Stimulated activated CD4-positive, alpha-beta T cell treated with anti-CD3 and anti-CD28 coated beads, TNF-alpha, amount 100 ng/mL, for 1 hour (primary cell): Measurements from ENCODE around the gene PHKA2.

Experiments
- DNase-seq, 3 donors: peaks; one replicate each; pipeline ENCODE4 v3.0.0-alpha.2; 2020; ENCODE audit warnings: low read depth in 3 of 3, low spot score in 1 of 3

PHKA2 gene

GRCh38 chrX:18889346-18890048 is 94.4 kb downstream of the PHKA2 start:
- no peak for DNase-seq

DNA sequence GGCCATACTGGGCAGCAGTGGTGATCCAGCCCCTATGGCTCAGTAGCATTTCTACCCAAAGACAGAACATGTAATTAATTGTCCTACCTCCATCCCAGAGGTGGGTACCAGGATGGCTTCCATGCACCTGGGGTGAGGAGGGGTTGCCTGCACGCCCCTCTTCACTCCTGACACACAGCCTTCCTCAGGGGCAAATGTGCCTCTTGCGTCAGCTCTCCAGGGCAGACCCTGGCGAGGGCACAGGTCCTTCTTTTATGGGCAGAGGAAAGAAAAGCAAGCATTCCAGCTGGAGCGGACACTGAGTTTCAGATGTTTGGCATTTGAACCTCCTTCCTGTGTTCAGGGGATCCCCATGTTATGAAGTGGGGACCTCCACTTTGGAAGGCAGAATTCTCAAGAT is 95.6 kb downstream of the PHKA2 start:
- no peak for DNase-seq

- no peak for DNase-seq
Observed at GRCh38 chrX:18887825-18888212, 96.1 kb downstream of the PHKA2 start.

GRCh38 chrX:18887177-18887824 is 96.6 kb downstream of the PHKA2 start:
- no peak for DNase-seq

DNA sequence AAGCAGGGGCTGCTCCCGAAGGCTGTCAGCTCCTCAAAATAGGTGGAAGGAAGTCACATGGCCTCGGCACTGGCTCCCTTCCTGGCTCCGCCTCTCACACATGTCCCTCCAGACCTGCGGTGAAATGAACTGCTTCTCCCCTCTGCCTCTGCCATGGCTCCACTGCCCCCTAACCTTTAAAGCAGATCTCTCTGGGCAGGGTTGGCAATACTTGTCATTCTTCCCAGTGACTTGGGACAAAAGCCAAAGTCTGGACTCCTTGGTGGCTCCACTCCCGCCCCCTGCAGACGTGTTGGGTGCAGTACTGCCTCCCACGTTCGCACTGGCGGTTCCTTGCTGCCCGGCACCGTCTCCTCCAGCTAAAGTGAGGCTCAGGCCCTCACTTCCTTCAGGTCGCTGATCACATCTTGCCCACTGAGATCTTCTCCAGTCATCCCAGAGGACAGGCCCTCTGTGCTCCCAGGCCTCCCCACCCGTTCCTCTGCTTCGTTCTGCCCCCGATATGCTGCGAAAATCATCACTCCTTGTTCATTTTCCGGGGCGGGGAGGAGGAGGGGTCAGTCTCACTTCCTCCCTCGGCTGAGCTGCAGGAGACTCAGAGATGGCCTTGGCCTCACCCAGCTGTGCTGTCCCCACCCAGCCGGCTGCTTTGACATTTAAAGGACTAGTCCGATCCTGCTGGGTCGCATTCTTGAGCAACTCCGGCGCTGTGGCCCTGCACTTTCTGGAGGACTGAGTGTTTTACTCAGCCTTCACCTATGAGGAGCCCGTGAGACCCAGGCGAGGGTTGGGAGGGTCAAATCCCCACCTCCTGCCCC is 97.4 kb downstream of the PHKA2 start:
- no peak for DNase-seq

- DNase-seq = no peak
Observed at GRCh38 chrX:18886005-18886343, 97.9 kb downstream of the PHKA2 start.

- no peak for DNase-seq
Observed at GRCh38 chrX:18885328-18886004, 98.4 kb downstream of the PHKA2 start.

- no peak for DNase-seq
Observed at GRCh38 chrX:18884916-18885315, 99.0 kb downstream of the PHKA2 start.

DNA sequence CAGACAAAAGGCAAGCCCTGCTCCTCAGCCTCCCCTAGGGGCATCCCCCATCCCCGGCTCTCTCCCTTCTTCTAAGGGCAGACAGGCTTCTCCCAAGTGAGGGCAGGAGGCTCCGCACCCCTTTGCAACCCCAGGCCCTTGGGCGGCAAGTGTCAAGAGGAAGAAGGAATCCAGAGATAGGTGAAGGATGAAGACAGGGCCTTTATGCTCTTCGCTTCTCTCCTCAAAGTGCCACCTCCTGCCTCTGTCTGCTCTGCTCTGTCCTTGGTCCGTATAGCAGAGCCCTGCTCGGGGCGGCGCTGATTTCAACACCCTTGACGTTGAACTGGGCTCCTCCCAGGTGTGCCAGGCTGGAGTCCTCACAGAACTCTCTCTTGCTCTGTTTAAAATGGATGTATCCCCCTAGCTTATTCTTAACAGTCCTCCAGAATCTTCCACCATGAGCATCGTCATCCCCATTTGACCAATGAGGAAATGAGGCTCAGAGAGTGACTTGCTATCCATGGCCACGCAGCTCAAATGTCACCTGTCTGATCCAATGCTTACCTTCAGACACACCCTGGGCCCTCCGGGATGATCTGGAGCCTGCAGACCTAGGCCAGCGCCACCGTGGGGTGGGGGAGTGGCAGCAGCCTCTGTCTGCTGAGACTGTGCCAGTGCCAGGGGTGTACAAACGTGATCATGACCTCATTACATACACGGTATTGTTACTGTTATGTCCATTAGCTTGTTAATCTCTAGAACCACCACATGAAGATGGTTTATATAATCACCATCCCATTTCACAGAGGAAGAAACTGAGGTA is 99.8 kb downstream of the PHKA2 start:
- no peak for DNase-seq

DNA sequence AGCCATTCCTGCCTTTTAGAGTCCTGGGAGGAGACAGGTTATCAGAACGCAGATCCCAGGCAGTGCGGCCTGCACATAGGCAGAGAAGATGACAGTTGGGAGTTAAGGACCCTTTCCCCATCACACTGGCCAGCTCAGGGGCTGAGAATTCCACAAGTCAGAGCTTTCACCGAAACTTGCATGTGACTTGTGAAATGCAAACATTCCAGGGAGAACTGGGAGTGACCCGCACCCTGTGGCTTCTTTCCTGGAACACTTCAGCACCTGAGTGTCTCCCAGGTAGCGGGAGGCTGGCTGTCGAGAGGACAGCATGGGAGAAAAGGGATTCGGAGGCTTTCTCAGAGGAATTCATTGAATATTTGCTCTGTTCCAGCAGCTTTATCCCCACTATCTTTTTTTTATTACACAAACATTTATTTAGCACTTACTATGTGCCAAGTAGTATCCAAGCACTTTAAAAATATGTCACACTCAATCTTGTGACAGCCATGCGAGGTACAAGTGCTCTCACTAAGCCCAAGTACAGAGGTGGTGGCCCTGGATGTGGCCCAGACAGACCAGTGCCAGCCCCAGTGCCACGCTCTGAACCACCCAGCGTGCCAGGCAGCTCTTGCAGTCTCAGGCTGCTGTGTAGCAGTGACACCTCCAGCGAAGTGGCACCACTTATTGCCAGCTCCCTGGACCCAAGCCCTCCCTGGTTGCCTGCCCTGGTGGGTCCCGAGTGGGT is 100.5 kb downstream of the PHKA2 start:
- DNase-seq = no peak

- no peak for DNase-seq
Observed at GRCh38 chrX:18879144-18879543, 104.8 kb downstream of the PHKA2 start.

DNA sequence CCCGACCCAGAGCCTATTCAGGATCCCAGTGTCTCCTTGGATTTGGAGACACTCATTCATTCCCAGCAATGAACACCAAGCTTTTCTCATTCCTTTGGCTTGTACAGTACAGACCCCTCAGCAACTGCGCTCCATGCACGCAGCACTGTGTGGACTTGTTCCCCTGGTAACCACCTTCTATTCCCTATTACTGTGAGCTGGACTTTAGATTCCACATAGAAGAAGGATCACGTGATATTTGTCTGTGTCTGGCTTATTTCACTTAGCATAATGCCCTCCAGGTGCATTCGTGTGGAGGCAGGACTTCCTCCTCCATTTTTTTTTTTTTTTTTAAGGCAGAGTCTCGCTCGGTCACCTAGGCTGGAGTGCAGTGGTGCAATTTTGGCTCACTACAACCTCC is 106.4 kb downstream of the PHKA2 start:
- no peak for DNase-seq

DNA sequence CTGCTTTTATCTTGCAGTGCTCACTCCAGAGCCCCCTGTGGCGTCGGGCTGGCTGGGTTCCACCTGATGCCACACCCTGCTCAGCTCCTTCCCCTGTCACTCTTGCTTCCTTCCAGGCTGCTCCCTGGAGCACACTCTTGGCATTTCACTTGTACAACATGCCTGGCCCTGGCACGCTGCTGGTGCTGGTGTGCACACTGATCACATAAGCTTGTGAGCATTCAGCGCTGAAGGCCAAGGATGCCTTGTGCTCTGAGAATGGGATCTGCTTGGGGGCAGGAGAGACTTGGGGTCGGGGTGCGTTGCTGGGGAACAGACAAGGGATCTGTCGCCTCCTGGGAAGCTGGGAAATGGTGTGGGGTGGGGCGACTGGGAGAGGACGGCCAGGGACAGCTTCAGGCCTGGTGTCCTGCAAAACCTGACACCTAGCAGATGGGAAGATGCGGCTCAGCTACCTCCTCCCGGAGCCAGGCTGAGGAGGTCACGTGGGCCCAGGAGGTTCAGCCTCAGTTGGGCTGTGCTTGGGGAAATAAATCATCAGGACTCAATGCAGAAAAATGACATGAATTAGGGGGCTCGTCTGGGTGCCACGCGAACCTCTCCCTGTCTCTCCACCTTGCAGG is 108.5 kb downstream of the PHKA2 start:
- DNase-seq = no peak

- DNase-seq = no peak
Observed at GRCh38 chrX:18874560-18875255, 109.2 kb downstream of the PHKA2 start.

- no peak for DNase-seq
Observed at GRCh38 chrX:18873836-18874235, 110.1 kb downstream of the PHKA2 start.

DNA sequence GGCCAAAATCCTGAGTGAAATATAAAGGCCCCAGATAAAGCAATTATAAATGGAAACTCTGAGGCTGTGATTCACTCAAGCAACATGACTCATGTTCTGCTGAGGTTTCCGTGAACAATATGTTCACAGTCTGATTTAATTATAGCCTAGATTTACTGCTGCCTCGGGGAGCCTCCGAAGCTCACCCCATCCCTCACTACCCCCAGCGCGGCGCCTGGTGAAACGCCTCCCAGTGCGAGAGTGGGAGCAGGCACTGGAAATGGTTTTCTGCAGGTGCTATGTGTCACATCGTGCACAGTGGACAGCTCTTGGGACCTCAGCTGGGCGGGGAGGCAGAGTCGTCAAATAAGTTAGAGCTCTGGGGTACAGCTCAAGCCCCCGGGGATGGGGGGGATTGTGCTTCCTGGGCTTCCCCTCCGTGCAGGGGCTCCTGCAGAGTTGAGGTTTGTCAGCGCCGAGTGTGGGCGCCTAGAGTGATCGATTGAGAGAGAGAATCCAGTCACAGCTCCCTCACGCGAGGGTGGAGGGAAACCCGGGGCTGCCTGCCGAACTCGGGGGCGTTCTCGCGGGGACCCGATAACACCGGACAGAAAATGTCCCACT is 110.6 kb downstream of the PHKA2 start:
- no peak for DNase-seq

DNA sequence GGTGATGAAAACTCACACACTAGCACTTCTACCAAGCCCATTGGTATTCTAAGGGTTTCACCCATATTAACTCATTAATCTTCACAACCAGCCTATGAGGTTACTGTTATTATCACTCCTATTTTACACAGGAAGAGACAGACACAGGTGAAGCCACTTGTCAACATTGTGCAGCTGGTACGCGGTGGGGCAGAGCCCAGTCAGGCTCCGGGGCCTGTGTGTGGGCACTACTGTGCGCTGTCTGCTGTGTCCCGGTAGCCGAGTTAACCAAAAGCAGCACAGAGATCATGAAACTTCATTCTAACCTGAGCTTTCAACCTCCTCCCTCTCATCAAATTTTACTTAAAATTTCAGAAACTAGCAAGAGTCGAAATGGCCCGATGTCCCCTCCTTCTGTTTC is 111.3 kb downstream of the PHKA2 start:
- DNase-seq = no peak

GRCh38 chrX:18871970-18872369 is 111.9 kb downstream of the PHKA2 start:
- DNase-seq = no peak
